Memory B cell (primary cell): ENCODE data around the gene CDH11.

Experiments used
- ATAC-seq: fragments of 150-1000 bp; cut with Tn5 transposase; 2 replicates; pipeline ENCODE4 v1.10.0; 2021; ENCODE audit warnings: low read depth, mild to moderate bottlenecking, moderate library complexity
- DNase-seq, 2 donors: peaks; one replicate each; pipeline ENCODE4 v3.0.0; 2022; ENCODE audit warnings: low spot score in 2 of 2
- H3K27ac Mint-ChIP-seq: one replicate; pipeline ENCODE4 v1.8.0; 2022; ENCODE audit warnings: mild to moderate bottlenecking, moderate library complexity, mixed read lengths
- H3K27me3 Mint-ChIP-seq: one replicate; pipeline ENCODE4 v1.8.0; 2022; ENCODE audit warnings: mixed read lengths
- H3K36me3 Mint-ChIP-seq: one replicate; pipeline ENCODE4 v1.8.0; 2022; ENCODE audit warnings: mild to moderate bottlenecking, mixed read lengths
- H3K4me1 Mint-ChIP-seq: one replicate; pipeline ENCODE4 v1.8.0; 2022; ENCODE audit warnings: mixed read lengths
- H3K4me3 Mint-ChIP-seq: one replicate; pipeline ENCODE4 v1.8.0; 2022; ENCODE audit warnings: mild to moderate bottlenecking, moderate library complexity, mixed read lengths
- H3K9me3 Mint-ChIP-seq: one replicate; pipeline ENCODE4 v1.8.0; 2022; ENCODE audit warnings: mixed read lengths

Gene CDH11

GRCh38 chr16:64898159-64898558, 223.7 kb downstream of the CDH11 start:
- H3K9me3 Mint-ChIP-seq, result peaks cover 7% of the 10 kb centered on the region

More at GRCh38 chr16:64898159-64898558, 223.7 kb downstream of the CDH11 start:
- H3K36me3 Mint-ChIP-seq, result no peaks in the 10 kb centered on the region
- H3K27me3 Mint-ChIP-seq, result no peaks in the 10 kb centered on the region
- DNase-seq (no peak), ATAC-seq (no peak)
- no peak overlapping the region for H3K4me3 Mint-ChIP-seq
- H3K27ac Mint-ChIP-seq, result no peak overlapping the region
- no peaks in the 10 kb centered on the region for H3K4me1 Mint-ChIP-seq
